ENCODE measurements around the gene RNPS1.

- TF ChIP-seq CTCF (conservative IDR thresholded peaks at IDR 0.05; ENCODE audit: low read depth in 2 of 2) (no peak), POLR2AphosphoS5 (IDR thresholded peaks at IDR 0.05; ENCODE audit: low read depth) (no peak), REST (IDR thresholded peaks at IDR 0.05; ENCODE audit: unreplicated experiment) (no peak), EZH2 (IDR thresholded peaks at IDR 0.05; ENCODE audit: low read depth, unreplicated experiment) (no peak)
Observed at GRCh38 chr16:2231016-2231931, 36.7 kb downstream of the RNPS1 start.

Measured in GM23338 (cell line).